Parietal lobe (tissue), 1 donor: Measurements from ENCODE around the gene PPP2R3C. TPM values are rescaled to one million over a fixed set of nuclear protein-coding genes. Genes with fewer than 3 reads are reported as not detected.

Experiments
- total RNA-seq: library from RNA; depleted of rRNA; stranded (reverse); fragments of >200 nt; gene quantifications from one replicate; pipeline ENCODE4 v1.2.3, GENCODE V29; 2014

The PPP2R3C gene
- 62.9 TPM for total RNA-seq

DNA sequence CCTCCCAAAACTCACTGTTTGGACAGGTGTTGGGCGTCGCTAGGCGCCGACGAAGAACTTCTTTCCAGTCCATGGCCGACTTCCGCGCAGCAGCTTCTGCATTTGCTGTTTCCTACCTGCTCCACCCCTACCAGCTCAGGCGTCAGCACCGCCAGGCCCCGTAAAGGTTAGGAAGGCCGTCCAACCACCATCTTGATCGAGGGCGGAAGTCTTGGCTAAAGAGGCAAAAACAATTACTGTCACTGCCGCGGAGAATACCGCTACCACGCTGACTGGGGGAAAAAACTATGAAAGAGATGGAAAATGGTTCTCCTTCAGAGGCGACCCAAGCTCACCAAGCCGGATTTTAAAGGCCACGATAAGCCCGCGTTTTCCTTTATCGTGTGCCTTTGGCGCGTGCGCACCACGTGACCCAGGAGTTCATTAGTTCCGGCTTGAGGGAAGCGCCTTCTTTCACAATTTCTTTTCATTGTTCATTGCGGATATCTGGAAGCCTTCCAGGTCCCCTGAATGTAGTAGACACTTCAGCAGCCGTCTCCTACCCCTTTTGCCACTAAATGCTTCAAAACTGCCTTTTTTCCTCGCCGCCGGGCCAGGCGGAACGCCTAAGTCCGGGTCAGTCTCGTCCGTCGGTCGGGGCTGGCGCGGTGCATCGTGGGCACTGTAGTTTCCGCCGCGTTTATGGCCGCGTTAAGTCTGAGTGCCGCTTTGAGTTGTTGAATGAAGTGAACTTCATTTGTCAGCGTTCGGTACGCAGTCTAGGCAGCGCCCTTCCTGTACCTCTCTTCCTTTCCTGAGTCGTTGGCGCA lies at the start of gene PPP2R3C, which contains the start of gene PRORP:
Gene PPP2R3C (minus strand): TSS at position 104 of the 809 bp plus-strand sequence. CDS start 31 bp downstream, at position 73.
Gene PRORP (plus strand): TSS at position 666 of the 809 bp plus-strand sequence. CDS start 694 bp downstream, outside the sequence.

GRCh38 chr14:35046048-35046750 lies 75.6 kb downstream of the PPP2R3C start, which contains the start of gene FAM177A1:
Gene FAM177A1, plus strand, starts transcription at chr14:35046272. Its CDS starts 192 bp downstream, at chr14:35046464.

Other genes starting within 250 kb of the PPP2R3C start
- 40.7 TPM for gene BAZ1A, start 246.6 kb downstream of the PPP2R3C start, total RNA-seq
- gene SRP54, start 139.0 kb downstream of the PPP2R3C start, total RNA-seq = 71.4 TPM
- gene FAM177A1, start 75.7 kb downstream of the PPP2R3C start, total RNA-seq = 41.6 TPM
- gene PRORP, start 562 bp upstream of the PPP2R3C start, total RNA-seq = 30.4 TPM
- gene PSMA6, start 170.4 kb upstream of the PPP2R3C start, total RNA-seq = 146 TPM